ENCODE measurements around the gene MACROD2.
"Not testable (repeated sequence)": the region's sequence is repeated elsewhere in the genome, so short reads cannot be mapped to it uniquely, and the experiment has no call there.

The MACROD2 gene

GRCh38 chr20:15176929-15177328, 1181.6 kb downstream of the MACROD2 start:
- no peak for DNase-seq (ENCODE audit: low read depth)

- DNase-seq (ENCODE audit: low read depth): no peak
These were observed 1183.3 kb downstream of the MACROD2 start for GRCh38 chr20:15178581-15178980.

- no peak for DNase-seq (ENCODE audit: low read depth)
These were observed 1184.1 kb downstream of the MACROD2 start for GRCh38 chr20:15179381-15179780.

- DNase-seq (ENCODE audit: low read depth): no peak
These were observed 1184.5 kb downstream of the MACROD2 start for GRCh38 chr20:15179781-15180180.

- DNase-seq (ENCODE audit: low read depth): no peak
These were observed 1190.0 kb downstream of the MACROD2 start for GRCh38 chr20:15185322-15185721.

- DNase-seq (ENCODE audit: low read depth): no peak
These were observed 1190.6 kb downstream of the MACROD2 start for GRCh38 chr20:15185913-15186312.

GRCh38 chr20:15187612-15188011, 1192.3 kb downstream of the MACROD2 start:
- no peak for DNase-seq (ENCODE audit: low read depth)

GRCh38 chr20:15188415-15188814, 1193.1 kb downstream of the MACROD2 start:
- DNase-seq (ENCODE audit: low read depth): no peak

GRCh38 chr20:15191082-15191723, 1195.9 kb downstream of the MACROD2 start:
- DNase-seq (ENCODE audit: low read depth): no peak

GRCh38 chr20:15195378-15195777, 1200.1 kb downstream of the MACROD2 start:
- no peak for DNase-seq (ENCODE audit: low read depth)

- DNase-seq (ENCODE audit: low read depth): no peak
These were observed 1201.4 kb downstream of the MACROD2 start for GRCh38 chr20:15196547-15197255.

GRCh38 chr20:15198017-15198416, 1202.7 kb downstream of the MACROD2 start:
- DNase-seq (ENCODE audit: low read depth): not testable (repeated sequence)

GRCh38 chr20:15199698-15200097, 1204.4 kb downstream of the MACROD2 start:
- no peak for DNase-seq (ENCODE audit: low read depth)

GRCh38 chr20:15200147-15200565, 1204.8 kb downstream of the MACROD2 start:
- DNase-seq (ENCODE audit: low read depth): no peak

- DNase-seq (ENCODE audit: low read depth): no peak
These were observed 1206.3 kb downstream of the MACROD2 start for GRCh38 chr20:15201602-15202001.

GRCh38 chr20:15204234-15204633, 1208.9 kb downstream of the MACROD2 start:
- no peak for DNase-seq (ENCODE audit: low read depth)

GRCh38 chr20:15205028-15205427, 1209.7 kb downstream of the MACROD2 start:
- no peak for DNase-seq (ENCODE audit: low read depth)

GRCh38 chr20:15205719-15206118, 1210.4 kb downstream of the MACROD2 start:
- DNase-seq (ENCODE audit: low read depth): no peak

- DNase-seq (ENCODE audit: low read depth): no peak
These were observed 1214.2 kb downstream of the MACROD2 start for GRCh38 chr20:15209537-15209936.

- DNase-seq (ENCODE audit: low read depth): no peak
These were observed 1218.7 kb downstream of the MACROD2 start for GRCh38 chr20:15214051-15214450.

- no peak for DNase-seq (ENCODE audit: low read depth)
These were observed 1224.8 kb downstream of the MACROD2 start for GRCh38 chr20:15220009-15220656.

- DNase-seq (ENCODE audit: low read depth): no peak
These were observed 1225.7 kb downstream of the MACROD2 start for GRCh38 chr20:15220778-15221565.
